Nephron (organoid): Measurements from ENCODE around the gene IRAK2.

Source experiments
- H3K27ac Mint-ChIP-seq, 3 experiments: 2 replicates each; pipeline ENCODE4 v1.8.0; 2020; ENCODE audit warnings: mixed read lengths in 3 of 3, mild to moderate bottlenecking in 2 of 3, moderate library complexity in 1 of 3
- H3K27me3 Mint-ChIP-seq: 2 replicates; pipeline ENCODE4 v1.8.0; 2021; ENCODE audit warnings: low read depth, mild to moderate bottlenecking, moderate library complexity, mixed read lengths
- H3K36me3 Mint-ChIP-seq: 2 replicates; pipeline ENCODE4 v1.8.0; 2020; ENCODE audit warnings: low read depth, mixed read lengths
- H3K4me1 Mint-ChIP-seq: 2 replicates; pipeline ENCODE4 v1.8.0; 2020; ENCODE audit warnings: mixed read lengths
- H3K4me3 Mint-ChIP-seq, 3 experiments: 2 replicates each; pipeline ENCODE4 v1.8.0; 2020; ENCODE audit warnings: mild to moderate bottlenecking in 3 of 3, mixed read lengths in 3 of 3, moderate library complexity in 2 of 3
- H3K9me3 Mint-ChIP-seq: 2 replicates; pipeline ENCODE4 v1.8.0; 2020; ENCODE audit warnings: mixed read lengths
- CTCF ChIP-seq, 3 experiments: fragments of 200-600 bp; sonication (generic); IDR thresholded peaks; one replicate each; pipeline ENCODE4 v1.5.0; 2021; ENCODE audit warnings: antibody characterized with exemption in 3 of 3; ENCODE audit not compliant: unreplicated experiment in 3 of 3

The IRAK2 gene

GRCh38 chr3:10229576-10229975, 64.9 kb downstream of the IRAK2 start:
- no peaks in the 10 kb centered on the region for H3K4me1 Mint-ChIP-seq
- TF ChIP-seq CTCF (IDR thresholded peaks at IDR 0.05; ENCODE audit: unreplicated experiment in 3 of 3) = no peak
- H3K4me3 Mint-ChIP-seq = no peak overlapping the region
- no peaks in the 10 kb centered on the region for H3K36me3 Mint-ChIP-seq
- no peak overlapping the region for H3K27ac Mint-ChIP-seq
- no peaks in the 10 kb centered on the region for H3K9me3 Mint-ChIP-seq
- H3K27me3 Mint-ChIP-seq = no peaks in the 10 kb centered on the region

- no peaks in the 10 kb centered on the region for H3K9me3 Mint-ChIP-seq
- no peaks in the 10 kb centered on the region for H3K27me3 Mint-ChIP-seq
- no peak overlapping the region for H3K27ac Mint-ChIP-seq
- no peaks in the 10 kb centered on the region for H3K4me1 Mint-ChIP-seq
- no peak overlapping the region for H3K4me3 Mint-ChIP-seq
- H3K36me3 Mint-ChIP-seq = no peaks in the 10 kb centered on the region
- no peak for TF ChIP-seq CTCF (IDR thresholded peaks at IDR 0.05; ENCODE audit: unreplicated experiment in 3 of 3)
Measured at GRCh38 chr3:10232137-10232536, 67.4 kb downstream of the IRAK2 start.

GRCh38 chr3:10233988-10234387, 69.3 kb downstream of the IRAK2 start:
- no peak for TF ChIP-seq CTCF (IDR thresholded peaks at IDR 0.05; ENCODE audit: unreplicated experiment in 3 of 3)
- Mint-ChIP-seq H3K4me1 (no peaks in the 10 kb centered on the region), H3K4me3 (no peak overlapping the region), H3K9me3 (no peaks in the 10 kb centered on the region), H3K27ac (no peak overlapping the region), H3K36me3 (no peaks in the 10 kb centered on the region), H3K27me3 (no peaks in the 10 kb centered on the region)

GRCh38 chr3:10234526-10235230, 70.0 kb downstream of the IRAK2 start:
- H3K4me3 Mint-ChIP-seq = no peak overlapping the region
- no peaks in the 10 kb centered on the region for H3K4me1 Mint-ChIP-seq
- no peak for TF ChIP-seq CTCF (IDR thresholded peaks at IDR 0.05; ENCODE audit: unreplicated experiment in 3 of 3)
- no peaks in the 10 kb centered on the region for H3K9me3 Mint-ChIP-seq
- H3K36me3 Mint-ChIP-seq = no peaks in the 10 kb centered on the region
- no peaks in the 10 kb centered on the region for H3K27me3 Mint-ChIP-seq
- H3K27ac Mint-ChIP-seq = no peak overlapping the region

GRCh38 chr3:10235551-10235950, 70.8 kb downstream of the IRAK2 start:
- TF ChIP-seq CTCF (IDR thresholded peaks at IDR 0.05; ENCODE audit: unreplicated experiment in 3 of 3) = no peak
- Mint-ChIP-seq H3K27me3 (no peaks in the 10 kb centered on the region), H3K27ac (no peak overlapping the region), H3K9me3 (no peaks in the 10 kb centered on the region), H3K36me3 (no peaks in the 10 kb centered on the region), H3K4me3 (no peak overlapping the region), H3K4me1 (no peaks in the 10 kb centered on the region)
